Prostate gland (tissue), 2 donors: Measurements from ENCODE around the gene LRBA. TPM values are rescaled to one million over a fixed set of nuclear protein-coding genes. Genes with fewer than 3 reads are reported as not detected.

Source experiments
- DNase-seq: peaks from one replicate; pipeline ENCODE4 v3.0.0-alpha.2; 2019; ENCODE audit warnings: low spot score
- H3K27ac ChIP-seq, 2 donors: fragments of 200-600 bp; sonication (generic); 2 replicates each; pipeline ENCODE4 v1.5.1; 2017 to 2019
- H3K27me3 ChIP-seq: fragments of 200-600 bp; sonication (generic); replicated peaks from 2 replicates; pipeline ENCODE4 v1.5.1; 2019; ENCODE audit not compliant: insufficient read depth
- H3K36me3 ChIP-seq, 2 donors: fragments of 200-600 bp; sonication (generic); 1 replicate in 1 of 2; 2 replicates in 1 of 2; pipeline versions ENCODE4 v1.5.1 to v1.8.1; 2017 to 2019
- H3K4me1 ChIP-seq: fragments of 200-600 bp; sonication (generic); replicated peaks from 2 replicates; pipeline ENCODE4 v1.5.1; 2019
- H3K4me3 ChIP-seq, 2 donors: fragments of 200-600 bp; sonication (generic); 2 replicates each; pipeline ENCODE4 v1.5.1; 2017 to 2019
- H3K9me3 ChIP-seq: fragments of 200-600 bp; sonication (generic); 2 replicates; pipeline ENCODE4 v1.5.1; 2017
- POLR2A ChIP-seq: fragments of 450-650 bp; IDR thresholded peaks from one replicate; pipeline ENCODE4 v1.6.1; 2016; ENCODE audit warnings: antibody characterized with exemption, mild to moderate bottlenecking
- POLR2AphosphoS5 ChIP-seq: sonication (generic); formaldehyde crosslinking; IDR thresholded peaks from one replicate; pipeline ENCODE4 v1.6.1; 2017; ENCODE audit warnings: antibody characterized with exemption
- WGBS: methylation state at CpG from one replicate; pipeline ENCODE4 v1.1.5; 2018; 5-methylcytosine and 5-hydroxymethylcytosine counted together
- intact Hi-C: fragments of 100-400 bp; cut with DNase I; formaldehyde crosslinking; loops from one replicate; pipeline ENCODE4 v1.14.2; 2022
- total RNA-seq, 2 donors: library from RNA; depleted of rRNA; stranded (reverse); fragments of >200 nt; gene quantifications; one replicate each; pipeline ENCODE4 v1.1.0, GENCODE V29; 2016
- TF ChIP-seq, protein P1 (sequence below), 4 experiments: fragments of 200-600 bp in 2 of 4; fragments of 450-650 bp in 2 of 4; sonication (generic) in 2 of 4; IDR thresholded peaks; 1 replicate in 3 of 4; 2 replicates in 1 of 4; pipeline ENCODE4 v1.5.1; 2016 to 2019; ENCODE audit warnings: antibody characterized with exemption in 4 of 4, mild to moderate bottlenecking in 2 of 4, moderate library complexity in 2 of 4

The LRBA gene
- total RNA-seq, 2 donors from 2014 or later: 69.8 to 79.8 TPM

DNA sequence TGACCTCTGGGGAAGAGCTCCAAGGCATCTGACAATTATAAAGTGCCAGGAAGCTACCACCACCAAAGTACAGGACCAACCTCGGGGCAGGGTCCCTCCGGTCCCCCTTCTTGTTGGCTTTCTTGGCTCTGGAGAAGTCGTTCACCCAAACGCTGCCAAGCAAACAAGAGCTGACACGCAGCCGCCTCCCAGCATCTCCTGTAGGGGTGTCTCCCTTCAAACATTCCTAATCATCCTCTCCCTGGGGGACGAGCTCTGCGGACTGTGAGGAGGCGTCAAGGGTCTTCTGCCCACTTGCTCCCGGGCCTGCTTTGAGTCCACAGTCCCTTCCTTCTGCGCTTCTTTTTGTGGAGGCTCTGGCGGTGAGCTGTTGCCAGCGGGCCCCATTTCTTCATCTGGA, 592.0 kb downstream of the LRBA start:
- Histone ChIP-seq H3K36me3 (no peaks in the 10 kb centered on the region), H3K4me1 (no peaks in the 10 kb centered on the region), H3K4me3 (no peak overlapping the region), H3K27me3 (no peaks in the 10 kb centered on the region), H3K27ac (no peak overlapping the region), H3K9me3 (no peaks in the 10 kb centered on the region)
- intact Hi-C loops: no loop called here
- TF ChIP-seq, protein P1, sequence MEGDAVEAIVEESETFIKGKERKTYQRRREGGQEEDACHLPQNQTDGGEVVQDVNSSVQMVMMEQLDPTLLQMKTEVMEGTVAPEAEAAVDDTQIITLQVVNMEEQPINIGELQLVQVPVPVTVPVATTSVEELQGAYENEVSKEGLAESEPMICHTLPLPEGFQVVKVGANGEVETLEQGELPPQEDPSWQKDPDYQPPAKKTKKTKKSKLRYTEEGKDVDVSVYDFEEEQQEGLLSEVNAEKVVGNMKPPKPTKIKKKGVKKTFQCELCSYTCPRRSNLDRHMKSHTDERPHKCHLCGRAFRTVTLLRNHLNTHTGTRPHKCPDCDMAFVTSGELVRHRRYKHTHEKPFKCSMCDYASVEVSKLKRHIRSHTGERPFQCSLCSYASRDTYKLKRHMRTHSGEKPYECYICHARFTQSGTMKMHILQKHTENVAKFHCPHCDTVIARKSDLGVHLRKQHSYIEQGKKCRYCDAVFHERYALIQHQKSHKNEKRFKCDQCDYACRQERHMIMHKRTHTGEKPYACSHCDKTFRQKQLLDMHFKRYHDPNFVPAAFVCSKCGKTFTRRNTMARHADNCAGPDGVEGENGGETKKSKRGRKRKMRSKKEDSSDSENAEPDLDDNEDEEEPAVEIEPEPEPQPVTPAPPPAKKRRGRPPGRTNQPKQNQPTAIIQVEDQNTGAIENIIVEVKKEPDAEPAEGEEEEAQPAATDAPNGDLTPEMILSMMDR (IDR thresholded peaks at IDR 0.05): no peak
- TF ChIP-seq POLR2AphosphoS5 (no peak), POLR2A (no peak)
- DNase-seq: no peak
- WGBS: 85% methylated on average over 13 of the region's 13 CpGs

- DNase-seq: no peak
- TF ChIP-seq, protein P1 (IDR thresholded peaks at IDR 0.05): no peak
- TF ChIP-seq POLR2A: no peak
- no peak for TF ChIP-seq POLR2AphosphoS5
- Histone ChIP-seq H3K4me1 (no peaks in the 10 kb centered on the region), H3K9me3 (no peaks in the 10 kb centered on the region), H3K27ac (no peak overlapping the region), H3K27me3 (no peaks in the 10 kb centered on the region), H3K36me3 (no peaks in the 10 kb centered on the region), H3K4me3 (no peak overlapping the region)
- 75% methylated on average over 1 of the region's 1 CpG for WGBS
- intact Hi-C loops: no loop called here
Observed at GRCh38 chr4:150421612-150422011, 593.5 kb downstream of the LRBA start.

DNA sequence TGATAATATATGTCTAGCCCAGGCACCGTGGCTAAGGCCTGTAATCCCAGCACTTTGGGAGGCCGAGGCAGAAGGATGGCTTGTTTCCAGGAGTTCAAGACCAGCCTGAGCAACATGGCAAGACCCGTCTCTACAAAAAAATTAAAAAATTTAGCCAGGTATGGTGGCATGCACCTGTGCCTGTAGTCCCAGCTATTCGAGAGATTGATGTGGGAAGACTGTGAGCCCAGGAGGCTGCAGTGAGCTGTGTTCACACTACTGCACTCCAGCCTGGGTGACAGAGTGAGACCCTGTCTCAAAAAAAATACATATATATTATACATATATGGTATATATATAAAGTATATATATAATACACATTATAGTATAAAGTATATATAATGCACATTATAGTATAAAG, 595.1 kb downstream of the LRBA start:
- Histone ChIP-seq H3K36me3 (no peaks in the 10 kb centered on the region), H3K27ac (no peak overlapping the region), H3K27me3 (no peaks in the 10 kb centered on the region), H3K9me3 (no peaks in the 10 kb centered on the region), H3K4me1 (no peaks in the 10 kb centered on the region), H3K4me3 (no peak overlapping the region)
- intact Hi-C loops: no loop called here
- 98% methylated on average over 4 of the region's 4 CpGs for WGBS
- no peak for DNase-seq
- TF ChIP-seq POLR2A: no peak
- TF ChIP-seq, protein P1 (IDR thresholded peaks at IDR 0.05): no peak
- TF ChIP-seq POLR2AphosphoS5: no peak

DNA sequence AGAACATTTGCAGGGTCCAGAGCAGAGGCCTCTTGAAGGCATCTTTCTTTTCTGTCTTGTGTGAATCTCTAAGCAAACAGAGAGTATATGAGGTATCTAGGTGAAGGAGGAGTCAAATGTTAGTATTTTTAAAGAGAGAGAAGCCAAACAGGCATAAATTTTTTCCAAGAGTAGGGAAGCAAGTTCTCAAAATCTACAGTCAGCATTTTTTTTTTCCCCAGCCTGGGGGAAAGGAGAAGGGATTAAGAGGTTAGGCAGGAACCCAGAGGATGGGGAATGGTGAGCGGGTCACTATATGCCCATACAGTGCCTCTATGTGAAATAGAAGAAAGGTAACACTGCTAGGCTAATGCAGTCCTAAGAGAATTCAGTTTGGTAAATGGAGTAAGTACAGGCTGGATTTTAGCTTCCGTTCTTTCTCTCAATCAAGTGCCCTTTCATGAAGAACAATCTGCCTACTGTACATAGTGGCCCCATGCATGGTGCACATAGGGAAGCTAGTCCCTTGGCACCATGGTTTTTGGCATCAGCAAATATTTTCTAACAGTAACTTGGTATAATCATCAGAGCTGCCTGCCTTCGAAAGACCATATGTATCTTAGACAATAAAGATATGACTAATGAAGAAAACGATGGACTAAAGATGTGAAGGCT, 596.2 kb downstream of the LRBA start:
- intact Hi-C loops: no loop called here
- Histone ChIP-seq H3K4me3 (no peak overlapping the region), H3K4me1 (no peaks in the 10 kb centered on the region), H3K36me3 (no peaks in the 10 kb centered on the region), H3K9me3 (no peaks in the 10 kb centered on the region), H3K27me3 (no peaks in the 10 kb centered on the region), H3K27ac (no peak overlapping the region)
- TF ChIP-seq, protein P1 (IDR thresholded peaks at IDR 0.05): no peak
- no peak for TF ChIP-seq POLR2A
- no peak for TF ChIP-seq POLR2AphosphoS5
- WGBS: 97% methylated on average over 4 of the region's 4 CpGs
- DNase-seq: no peak

GRCh38 chr4:150415213-150415612, 599.9 kb downstream of the LRBA start:
- no peak for DNase-seq
- H3K4me3 ChIP-seq: no peak overlapping the region
- WGBS: 46% methylated on average over 1 of the region's 1 CpG
- TF ChIP-seq, protein P1 (IDR thresholded peaks at IDR 0.05): no peak
- TF ChIP-seq POLR2AphosphoS5 (no peak), POLR2A (no peak)
- H3K27me3 ChIP-seq: no peaks in the 10 kb centered on the region
- no peaks in the 10 kb centered on the region for H3K36me3 ChIP-seq
- no peak overlapping the region for H3K27ac ChIP-seq
- H3K9me3 ChIP-seq: no peaks in the 10 kb centered on the region
- intact Hi-C loops: no loop called here
- no peaks in the 10 kb centered on the region for H3K4me1 ChIP-seq
